ENCODE data around the gene KCTD3. TPM values are rescaled to one million over a fixed set of nuclear protein-coding genes. Genes with fewer than 3 reads are reported as not detected.
A peak's percentile ranks its signal among the peaks of the same experiment; 100 is the strongest.

Gene KCTD3
- total and polyA plus RNA-seq, 10 of the 15 experiments (the other 5 are each of a cell fraction or from before 2014, with no cell fraction given), result 3.6 to 19.8 (median 10.7) TPM

GRCh38 chr1:215517441-215517891 is 49.6 kb upstream of the KCTD3 start:
- no peak overlapping the region for H3K9ac ChIP-seq (ENCODE audit: control insufficient read depth, insufficient read depth, low read length)
- H2AFZ ChIP-seq (ENCODE audit: control insufficient read depth, low read depth, low read length), result no peak overlapping the region
- BruUV-seq (replicated peaks), result no TSS peak
- SMC1A ChIA-PET (ENCODE audit: uncharacterized antibody, unreplicated experiment), result no interaction called here
- TF ChIP-seq ZBTB40 (IDR thresholded peaks at IDR 0.05; ENCODE audit: borderline replicate concordance), result no peak
- TF ChIP-seq BACH1 (IDR thresholded peaks at IDR 0.05; ENCODE audit: borderline replicate concordance), result no peak
- TF ChIP-seq PAX5 (IDR thresholded peaks at IDR 0.05; ENCODE audit: borderline replicate concordance, low read depth, low read length), result no peak
- TF ChIP-seq ESRRA (IDR thresholded peaks at IDR 0.05; ENCODE audit: low read length), result no peak
- TF ChIP-seq TARDBP (IDR thresholded peaks at IDR 0.05; ENCODE audit: borderline replicate concordance), result no peak
- no peak for TF ChIP-seq SMAD1 (IDR thresholded peaks at IDR 0.05; ENCODE audit: low read depth, partially characterized antibody)
- TF ChIP-seq DPF2 (IDR thresholded peaks at IDR 0.05), result no peak
- TF ChIP-seq MEF2A (IDR thresholded peaks at IDR 0.05; ENCODE audit: insufficient read depth, low read depth, low read length), result no peak
- no peak for TF ChIP-seq LARP7 (IDR thresholded peaks at IDR 0.05)
- TF ChIP-seq MTA2 (IDR thresholded peaks at IDR 0.05; ENCODE audit: low read depth), result no peak
- no peak for TF ChIP-seq ETV6 (conservative IDR thresholded peaks at IDR 0.05 in 1 of 2, IDR thresholded peaks at IDR 0.05 in 1 of 2; ENCODE audit: borderline replicate concordance in 1 of 2, low read depth in 1 of 2)
- peak; percentile 50 for ATAC-seq
- no peaks in the 10 kb centered on the region for H4K20me1 ChIP-seq (ENCODE audit: control insufficient read depth, insufficient read depth)
- 58% methylated on average over 4 of the region's 4 CpGs for WGBS (ENCODE audit: insufficient coverage, insufficient replicate concordance, low lambda C conversion rate, missing lambda C conversion rate)
- H3K27me3 ChIP-seq (replicated peaks in 1 of 2; ENCODE audit: control insufficient read depth in 2 of 2, insufficient read depth in 2 of 2, low read length in 1 of 2), result no peaks in the 10 kb centered on the region
- DNase-seq (ENCODE audit: low read depth, low spot score), result no peak
- no peak overlapping the region for H3K4me2 ChIP-seq (ENCODE audit: control insufficient read depth, insufficient read depth)
- no peak overlapping the region for H3K27ac ChIP-seq (ENCODE audit: control insufficient read depth, insufficient read depth)
- no peak overlapping the region for H3K4me3 ChIP-seq
- RAD21 ChIA-PET (ENCODE audit: unreplicated experiment), result no interaction called here
- H3K4me1 ChIP-seq (ENCODE audit: control insufficient read depth, insufficient read depth, low read length), result no peaks in the 10 kb centered on the region
- CTCF ChIA-PET, result interaction anchor here (1.6 kb wide), 1 partner anchor 10 kb away, joined by 9 read pairs; no protein-coding TSS in a partner anchor
- FAIRE-seq, result no peak
- in situ Hi-C loops (cut with MboI) (loop anchor here (25.0 kb wide), 1 partner anchor 705 kb away; no protein-coding TSS in a partner anchor), intact Hi-C loops (cut with micrococcal nuclease; ENCODE audit: unreplicated experiment) (no loop called here)
- H3K36me3 ChIP-seq (ENCODE audit: control insufficient read depth in 2 of 2, insufficient read depth in 2 of 2, low read length in 1 of 2), result no peaks in the 10 kb centered on the region
- H3K9me3 ChIP-seq (replicated peaks; ENCODE audit: control insufficient read depth, insufficient read depth, low read length), result no peaks in the 10 kb centered on the region
- no peaks in the 10 kb centered on the region for H3K79me2 ChIP-seq (ENCODE audit: control insufficient read depth, insufficient read depth, low read length)
- POLR2A ChIA-PET, result no interaction called here
